Hepatocyte (in vitro differentiated cells): ENCODE data around the gene GPER1.

Experiments used
- EZH2 ChIP-seq: fragments of 200-600 bp; sonication (generic); IDR thresholded peaks from 2 replicates; pipeline ENCODE4 v1.6.1; 2016; ENCODE audit warnings: antibody characterized with exemption, mild to moderate bottlenecking, borderline replicate concordance
- EZH2phosphoT487 ChIP-seq: fragments of 200-600 bp; sonication (generic); IDR thresholded peaks from one replicate; pipeline ENCODE4 v1.6.1; 2018; ENCODE audit warnings: antibody characterized with exemption, mild to moderate bottlenecking, low read depth, moderate library complexity; ENCODE audit not compliant: unreplicated experiment, severe bottlenecking
- TF ChIP-seq, protein P1 (sequence below): fragments of 200-600 bp; sonication (generic); IDR thresholded peaks from 2 replicates; pipeline ENCODE4 v1.5.1; 2016; ENCODE audit warnings: antibody characterized with exemption, mild to moderate bottlenecking; ENCODE audit not compliant: poor library complexity

DNA sequence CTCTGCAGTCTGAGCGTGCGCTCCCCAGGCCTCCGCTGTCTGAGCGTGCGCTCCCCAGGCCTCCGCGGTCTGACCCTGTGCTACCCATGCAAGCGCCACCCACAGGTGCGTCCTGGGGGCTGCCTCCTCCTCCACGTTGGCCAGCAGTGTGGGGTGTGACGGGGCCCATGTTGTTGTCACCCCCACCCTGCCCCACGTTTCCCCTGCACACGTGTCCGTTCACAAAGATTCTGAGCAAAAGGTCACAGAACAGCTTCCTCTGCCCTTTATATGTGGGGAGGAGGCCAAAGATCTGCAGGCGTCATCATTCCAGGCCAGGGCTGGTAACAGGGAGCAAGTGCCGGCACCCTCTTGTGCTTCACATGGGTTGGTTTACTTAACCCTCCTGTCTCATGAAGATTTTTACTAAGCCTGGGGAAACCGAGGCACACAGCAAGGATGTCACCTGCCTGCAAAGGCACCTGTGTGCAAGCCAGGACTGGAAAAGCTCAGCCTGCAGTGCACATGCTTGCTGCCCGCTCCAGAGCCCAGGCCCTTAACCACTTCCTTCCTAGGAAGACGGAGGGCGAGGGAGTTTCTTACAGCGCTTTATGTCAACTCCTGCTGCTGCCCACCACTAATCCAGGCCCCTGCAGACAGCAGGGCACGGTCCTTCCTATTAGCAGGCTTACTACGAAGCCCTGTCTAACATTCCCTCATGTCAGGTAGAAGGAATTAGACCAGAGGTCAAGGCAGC lies 38.7 kb upstream of the GPER1 start:
- TF ChIP-seq, protein P1, sequence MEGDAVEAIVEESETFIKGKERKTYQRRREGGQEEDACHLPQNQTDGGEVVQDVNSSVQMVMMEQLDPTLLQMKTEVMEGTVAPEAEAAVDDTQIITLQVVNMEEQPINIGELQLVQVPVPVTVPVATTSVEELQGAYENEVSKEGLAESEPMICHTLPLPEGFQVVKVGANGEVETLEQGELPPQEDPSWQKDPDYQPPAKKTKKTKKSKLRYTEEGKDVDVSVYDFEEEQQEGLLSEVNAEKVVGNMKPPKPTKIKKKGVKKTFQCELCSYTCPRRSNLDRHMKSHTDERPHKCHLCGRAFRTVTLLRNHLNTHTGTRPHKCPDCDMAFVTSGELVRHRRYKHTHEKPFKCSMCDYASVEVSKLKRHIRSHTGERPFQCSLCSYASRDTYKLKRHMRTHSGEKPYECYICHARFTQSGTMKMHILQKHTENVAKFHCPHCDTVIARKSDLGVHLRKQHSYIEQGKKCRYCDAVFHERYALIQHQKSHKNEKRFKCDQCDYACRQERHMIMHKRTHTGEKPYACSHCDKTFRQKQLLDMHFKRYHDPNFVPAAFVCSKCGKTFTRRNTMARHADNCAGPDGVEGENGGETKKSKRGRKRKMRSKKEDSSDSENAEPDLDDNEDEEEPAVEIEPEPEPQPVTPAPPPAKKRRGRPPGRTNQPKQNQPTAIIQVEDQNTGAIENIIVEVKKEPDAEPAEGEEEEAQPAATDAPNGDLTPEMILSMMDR = no peak
- no peak for TF ChIP-seq EZH2
- no peak for TF ChIP-seq EZH2phosphoT487
